Dedifferentiated amniotic fluid mesenchymal stem cell (primary cell): ENCODE data around the gene NSD2.
"Not testable (repeated sequence)": the region's sequence is repeated elsewhere in the genome, so short reads cannot be mapped to it uniquely, and the experiment has no call there.

Source experiments
- DNase-seq: peaks from one replicate; pipeline ENCODE4 v3.0.0-alpha.2; 2016; ENCODE audit errors: extremely low spot score

The NSD2 gene

GRCh38 chr4:1870578-1871443 is at the start of gene NSD2:
Gene NSD2 (plus strand): TSS chr4:1871393. CDS start chr4:1900655, 29,262 bp downstream.
- DNase-seq = peak; percentile 84

GRCh38 chr4:1821679-1822567 is 49.3 kb upstream of the NSD2 start:
- no peak for DNase-seq

DNA sequence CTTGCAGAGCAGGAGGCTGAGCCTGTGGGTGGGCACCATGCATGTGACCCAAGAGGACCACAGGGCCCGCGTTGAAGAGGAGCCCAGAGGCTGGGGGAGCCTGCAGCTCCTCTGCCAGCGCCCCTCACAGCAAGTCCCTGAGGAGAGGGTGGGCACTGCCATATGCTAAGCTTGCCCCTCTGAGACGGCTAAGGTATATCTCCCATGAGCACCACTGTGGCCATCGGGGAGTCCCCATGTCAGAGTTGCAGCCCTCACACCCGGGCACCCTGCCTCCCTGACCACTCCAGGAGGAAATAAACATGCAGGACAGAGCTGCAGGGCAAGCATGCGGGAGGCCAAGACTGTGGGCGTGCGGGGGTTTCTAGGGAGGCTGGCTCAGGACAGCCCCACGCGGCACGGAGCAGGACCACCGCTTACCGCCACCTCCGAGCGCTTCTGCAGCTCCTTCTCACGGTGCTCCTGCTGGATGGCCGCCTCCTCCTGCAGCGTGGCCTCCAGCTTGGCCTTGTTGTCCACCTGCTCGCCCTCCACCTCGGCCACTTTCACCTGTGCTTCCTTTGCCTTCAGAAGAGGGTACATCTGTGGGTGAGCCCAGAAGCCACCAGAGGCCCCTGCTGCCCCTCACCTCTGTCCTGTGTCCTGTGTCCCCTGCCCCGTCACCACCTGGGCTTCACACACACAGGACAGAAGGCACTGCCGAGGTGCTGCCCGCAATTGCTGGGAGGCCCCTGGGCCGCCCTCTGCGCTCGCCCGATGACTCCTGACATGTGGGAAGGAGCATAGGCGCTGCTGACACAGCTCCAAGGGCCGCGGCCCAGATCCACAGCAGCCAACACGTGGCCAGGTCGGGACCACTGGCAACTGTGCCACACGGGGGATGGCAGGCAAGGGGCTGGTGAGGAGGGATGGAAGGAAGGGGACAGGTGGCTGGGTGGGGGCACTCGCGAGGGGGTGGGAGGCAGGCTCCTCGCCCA is 48.3 kb upstream of the NSD2 start:
- DNase-seq = no peak

GRCh38 chr4:1823545-1823932 is 47.7 kb upstream of the NSD2 start:
- no peak for DNase-seq

GRCh38 chr4:1824746-1825145 is 46.4 kb upstream of the NSD2 start:
- no peak for DNase-seq

- DNase-seq = no peak
Measured at GRCh38 chr4:1825326-1825725, 45.9 kb upstream of the NSD2 start.

DNA sequence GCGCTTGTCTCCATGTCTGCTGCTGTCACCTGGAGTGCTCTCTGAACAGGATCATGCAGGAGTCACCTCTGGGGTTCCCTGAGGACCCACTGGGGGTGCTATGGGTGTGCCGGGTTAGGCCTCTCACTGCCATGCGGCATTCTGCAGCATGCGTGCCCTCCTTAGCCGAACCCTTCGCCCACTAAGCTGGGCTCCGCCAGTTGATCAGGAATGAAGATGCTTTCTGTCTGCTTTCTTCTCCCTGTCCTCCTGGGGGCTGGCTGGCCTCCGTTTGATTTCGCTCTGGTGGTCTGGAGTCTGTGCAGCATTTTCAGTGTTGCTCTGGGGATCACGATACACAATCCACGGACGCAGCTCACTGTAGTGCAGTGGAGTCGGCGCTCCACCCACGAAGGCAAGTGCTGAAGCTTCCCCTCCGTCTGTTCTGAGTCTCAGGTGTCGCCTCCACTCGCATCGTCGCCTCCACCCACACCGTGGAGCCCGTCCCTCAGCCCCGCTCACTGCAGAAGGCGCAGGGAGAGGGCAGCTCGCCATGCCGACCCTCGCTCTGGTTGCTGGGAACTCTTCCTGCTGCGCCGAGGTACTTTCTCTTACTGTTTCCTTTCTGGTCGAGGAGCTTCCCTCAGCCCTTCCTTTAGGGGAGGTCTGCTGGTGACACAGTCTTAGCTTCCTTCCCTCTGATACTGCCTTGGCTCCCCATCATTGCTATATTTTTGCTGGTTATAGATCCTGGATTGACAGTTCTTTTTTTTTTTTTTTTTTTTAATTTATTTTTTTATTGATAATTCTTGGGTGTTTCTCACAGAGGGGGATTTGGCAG is 44.5 kb upstream of the NSD2 start:
- no peak for DNase-seq

DNA sequence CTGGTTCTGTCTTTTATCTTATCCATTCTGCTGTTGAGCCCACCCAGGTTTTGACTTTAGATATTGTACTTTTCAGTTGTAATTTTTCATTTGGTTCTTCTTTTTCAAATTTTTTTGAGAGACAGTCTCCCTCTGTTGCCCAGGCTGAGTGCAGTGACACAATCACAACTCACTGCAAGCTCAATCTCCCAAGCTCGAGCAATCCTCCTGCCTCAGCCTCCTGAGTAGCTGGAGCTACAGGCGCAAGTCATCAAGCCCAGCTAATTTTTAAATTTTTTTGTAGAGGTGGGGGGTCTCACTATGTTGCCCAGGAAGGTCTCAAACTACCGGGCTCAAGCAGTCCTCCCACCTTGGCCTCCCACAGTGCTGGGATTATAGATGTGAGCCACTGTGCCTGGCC is 41.0 kb upstream of the NSD2 start:
- no peak for DNase-seq

DNA sequence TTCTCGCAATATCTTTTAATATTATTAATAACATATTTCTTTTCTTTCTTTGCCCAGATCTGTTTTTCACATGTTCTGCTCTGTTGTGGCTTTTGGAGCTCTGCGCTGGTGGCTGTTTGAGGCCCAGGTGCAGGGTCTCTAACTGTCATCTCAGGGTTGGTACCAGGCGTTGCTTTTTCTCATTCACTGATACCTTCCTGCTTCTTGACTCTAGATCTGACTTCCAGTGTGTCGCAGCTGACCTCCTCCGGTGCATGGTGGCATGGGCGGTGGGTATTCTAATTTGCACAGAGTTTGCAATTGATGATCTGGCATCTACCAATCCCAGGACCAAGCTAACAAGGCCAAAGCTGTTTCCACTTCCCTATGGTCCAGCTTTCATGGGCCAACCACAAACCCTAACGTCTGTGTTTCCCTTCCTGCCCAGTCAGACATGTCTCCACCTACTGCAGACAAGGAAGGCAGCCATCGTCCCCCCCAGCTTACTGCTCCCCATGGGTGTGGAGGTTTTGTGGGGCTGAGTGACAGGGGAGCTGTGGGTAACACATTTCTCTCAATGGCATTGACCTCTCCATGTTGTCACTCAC is 40.5 kb upstream of the NSD2 start:
- DNase-seq = no peak

GRCh38 chr4:1831331-1831730 is 39.9 kb upstream of the NSD2 start:
- DNase-seq = no peak

- no peak for DNase-seq
Measured at GRCh38 chr4:1832690-1833089, 38.5 kb upstream of the NSD2 start.

DNA sequence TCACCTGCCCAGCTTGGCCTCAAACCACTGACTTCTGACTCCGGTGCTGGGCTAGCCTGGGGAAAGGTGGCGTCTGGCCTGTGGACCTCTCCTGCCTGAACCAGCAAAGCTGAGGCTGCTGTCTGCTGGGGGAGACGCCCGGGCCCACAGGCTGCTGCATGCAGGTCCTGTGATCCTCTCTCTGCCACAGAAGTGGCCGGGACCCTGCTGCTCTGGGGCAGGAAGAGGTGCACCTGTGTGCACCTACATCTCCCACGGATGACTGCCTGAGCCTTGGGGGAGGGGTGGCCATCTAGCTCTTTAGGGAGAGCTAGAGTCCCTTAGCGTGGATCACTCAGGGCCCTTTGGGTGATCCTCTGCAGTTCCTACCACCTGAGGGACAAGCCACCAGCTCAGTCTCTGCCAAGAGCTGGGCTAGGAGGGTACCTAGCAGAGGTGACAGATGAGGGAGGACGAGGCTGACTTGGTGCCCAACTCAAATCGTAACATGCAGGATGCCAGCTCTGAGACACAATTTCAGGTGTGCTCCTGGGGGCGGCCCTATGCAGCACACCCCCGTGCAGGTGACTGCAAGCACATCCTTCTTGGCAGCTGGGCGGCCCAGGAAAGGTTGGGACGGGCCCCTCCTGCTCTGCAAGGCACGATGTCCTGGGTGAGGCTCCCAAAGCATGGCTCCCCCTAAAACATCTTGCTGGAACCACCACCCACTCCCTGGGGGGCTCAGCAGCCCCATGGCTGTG is 37.7 kb upstream of the NSD2 start:
- DNase-seq = no peak

GRCh38 chr4:1834047-1834775 is 37.0 kb upstream of the NSD2 start:
- no peak for DNase-seq

DNA sequence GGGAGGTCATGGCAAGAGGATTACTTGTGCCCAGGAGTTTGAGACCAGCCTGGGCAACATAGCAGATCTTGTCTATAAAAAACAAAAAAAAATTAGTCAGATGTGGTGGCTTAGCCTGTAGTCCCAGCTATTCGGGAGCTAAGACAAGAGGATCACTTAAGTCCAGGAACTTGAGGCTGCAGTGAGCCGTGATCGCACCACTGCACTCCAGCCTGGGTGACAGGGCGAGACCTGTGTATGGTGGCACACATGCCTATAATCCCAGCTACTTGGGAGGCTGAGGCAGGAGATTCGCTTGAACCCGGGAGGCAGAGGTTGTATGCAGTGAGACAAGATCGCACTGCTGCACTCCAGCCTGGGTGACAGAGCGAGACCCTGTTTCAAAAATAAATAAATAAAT is 35.4 kb upstream of the NSD2 start:
- DNase-seq = not testable (repeated sequence)

GRCh38 chr4:1836650-1837049 is 34.5 kb upstream of the NSD2 start:
- DNase-seq = no peak

- DNase-seq = no peak
Measured at GRCh38 chr4:1837069-1837468, 34.1 kb upstream of the NSD2 start.

DNA sequence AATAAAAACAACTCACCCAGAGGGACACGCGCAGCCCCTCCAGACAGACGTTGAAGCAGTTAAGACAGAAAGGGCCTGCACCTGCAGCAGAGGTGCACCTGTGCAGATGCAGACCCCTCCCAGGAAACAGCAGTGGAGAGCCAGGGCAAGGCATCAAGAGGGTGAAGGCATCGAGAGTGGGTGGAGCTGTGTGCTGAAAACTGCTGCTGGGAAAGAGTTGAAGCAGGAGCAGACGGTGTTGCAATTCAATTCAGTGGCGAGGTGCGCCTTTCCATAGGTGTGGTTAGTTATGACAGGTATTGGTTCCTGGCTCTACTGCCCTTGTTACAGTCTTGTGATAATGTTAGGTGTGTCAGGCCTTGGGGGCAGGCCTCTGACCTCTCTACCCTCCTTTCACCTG is 31.9 kb upstream of the NSD2 start:
- no peak for DNase-seq

DNA sequence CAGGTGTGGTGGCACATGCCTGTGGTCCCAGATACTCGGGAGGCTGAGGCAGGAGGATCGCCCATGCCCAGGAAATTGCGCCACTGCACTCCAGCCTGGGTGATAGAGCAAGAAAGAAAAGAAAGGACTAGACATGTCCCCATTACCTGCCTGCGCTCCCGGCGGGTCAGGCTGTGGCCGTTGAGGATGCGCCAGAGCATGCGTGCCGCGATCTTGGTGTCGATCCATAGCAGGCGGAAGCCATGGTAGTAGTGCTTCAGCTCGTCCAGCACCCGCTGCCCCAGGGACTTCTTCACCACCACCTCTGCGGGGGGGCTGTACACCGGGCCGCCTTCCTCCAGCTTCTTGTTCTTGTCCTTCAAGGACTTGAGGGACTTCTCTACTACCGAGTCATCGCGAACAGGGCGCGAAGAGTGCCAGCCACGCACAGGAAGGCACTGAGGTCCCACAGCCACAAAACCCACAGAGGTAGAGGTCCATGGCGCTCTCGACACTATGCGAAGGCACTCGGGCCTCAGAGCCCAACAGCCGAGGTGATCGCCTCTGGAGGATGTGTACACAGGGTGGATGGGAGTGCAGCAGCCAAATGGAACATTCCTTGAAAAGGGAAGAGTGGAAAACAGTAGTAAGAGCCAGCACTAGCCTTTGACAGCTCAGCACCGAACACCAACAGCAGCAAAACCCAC is 29.8 kb upstream of the NSD2 start:
- DNase-seq = no peak

DNA sequence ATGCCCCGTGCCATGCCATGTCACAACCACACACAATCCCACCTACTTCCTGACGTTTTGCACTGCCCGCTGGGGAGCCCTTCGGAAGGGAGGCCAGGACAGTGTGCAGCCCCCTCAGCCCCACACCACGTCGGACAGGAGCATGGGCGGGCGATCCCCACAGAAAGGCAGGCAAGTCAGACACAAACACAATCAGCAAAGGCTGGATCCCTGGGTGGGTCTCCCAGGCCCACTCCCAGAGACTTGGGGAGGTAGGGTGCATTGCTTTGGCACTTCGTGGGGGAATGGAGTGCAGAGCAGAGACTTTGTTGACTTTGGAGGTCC is 29.3 kb upstream of the NSD2 start:
- DNase-seq = no peak
